Mucosa of descending colon (tissue), 3 donors: ENCODE measurements around the gene NR2F6. TPM values are rescaled to one million over a fixed set of nuclear protein-coding genes. Genes with fewer than 3 reads are reported as not detected.
"Not testable (repeated sequence)": the region's sequence is repeated elsewhere in the genome, so short reads cannot be mapped to it uniquely, and the experiment has no call there.

Source experiments
- ATAC-seq: fragments of 200-7000 bp; cut with Tn5 transposase; one replicate; pipeline ENCODE4 v1.9.1; 2020; ENCODE audit warnings: mild to moderate bottlenecking, moderate library complexity
- DNase-seq, 3 donors: peaks; one replicate each; pipeline ENCODE4 v3.0.0-alpha.2; 2020
- H3K36me3 ChIP-seq: fragments of 200-600 bp; one replicate; pipeline ENCODE4 v1.8.0; 2021; ENCODE audit warnings: low read depth, mild to moderate bottlenecking
- H3K4me1 ChIP-seq: fragments of 200-600 bp; one replicate; pipeline ENCODE4 v1.8.0; 2021; ENCODE audit warnings: low read depth, mild to moderate bottlenecking
- H3K4me3 ChIP-seq: fragments of 200-600 bp; one replicate; pipeline ENCODE4 v1.8.0; 2021; ENCODE audit warnings: mild to moderate bottlenecking
- H3K9me3 ChIP-seq: fragments of 200-600 bp; one replicate; pipeline ENCODE4 v1.8.0; 2021; ENCODE audit warnings: mild to moderate bottlenecking
- CTCF ChIP-seq: fragments of 200-600 bp; IDR thresholded peaks from one replicate; pipeline ENCODE4 v1.8.0; 2022; ENCODE audit warnings: antibody characterized with exemption, mild to moderate bottlenecking
- intact Hi-C, 2 donors: fragments of 100-400 bp; cut with DNase I in 1 of 2; cut with micrococcal nuclease in 1 of 2; formaldehyde crosslinking; loops; one replicate each; pipeline versions ENCODE4 v1.11.0 to v1.11.1; 2022; cut with DNase I, micrococcal nuclease
- total RNA-seq, 3 donors: library from RNA; stranded (reverse); fragmentation: NEBNext Ultra II Directional in 2 of 3; extraction: Animal tissue kit (Norgen Biotek cat#: 25700) in 2 of 3; gene quantifications; one replicate each; pipeline versions ENCODE4 v1.2.1 to v1.2.4, GENCODE V29; 2021 to 2023
- donor health status: DM: no; HTN: no; CAD: no; lungs with moderate emphysema.
- donor health status: DM: no; HTN: no; CAD: no.
- donor health status: DM: no; HTN: yes; CAD: no.

NR2F6 gene
- total RNA-seq, 3 donors from 2014 or later = 103 to 157 (median 140) TPM

- ATAC-seq (peak; percentile 35), DNase-seq (peak in 1 of 3 donors; percentile 69)
- peaks cover 15% of the 10 kb centered on the region for H3K4me1 ChIP-seq
- intact Hi-C loops = loop anchor here (5.0 kb wide), 2 partner anchors 79 to 214 kb away; no protein-coding TSS in a partner anchor
- no peaks in the 10 kb centered on the region for H3K9me3 ChIP-seq
- no peak for TF ChIP-seq CTCF
- H3K4me3 ChIP-seq = no peak within 1 kb of the TSS
- H3K36me3 ChIP-seq = no peaks in the 10 kb centered on the region
Measured at GRCh38 chr19:17281391-17282304, 35.9 kb upstream of the NR2F6 start, which contains the start of gene ANKLE1. ANKLE1 (plus strand) TSS chr19:17281901; CDS start chr19:17281921, 20 bp downstream.

DNA sequence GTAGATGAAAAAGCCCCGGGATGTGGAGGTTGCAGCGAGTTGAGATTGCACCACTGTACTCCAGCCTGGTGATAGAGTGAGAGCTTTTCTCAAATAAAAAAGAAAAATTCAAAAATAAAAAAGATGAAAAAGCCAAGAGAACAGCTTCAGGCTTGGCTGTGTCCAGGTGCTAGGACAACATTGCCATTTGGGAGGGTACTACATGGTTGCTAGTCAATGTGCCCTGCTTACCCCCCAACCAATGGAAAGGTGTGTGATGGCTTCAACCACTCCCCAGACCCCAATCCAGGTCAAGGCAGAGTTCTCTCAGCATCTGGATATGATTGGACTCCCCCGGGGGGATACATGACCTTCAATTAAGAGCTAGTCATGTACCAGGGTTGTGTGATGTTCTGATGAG lies 33.7 kb upstream of the NR2F6 start:
- no peak for ATAC-seq
- no peaks in the 10 kb centered on the region for H3K9me3 ChIP-seq
- no peak for TF ChIP-seq CTCF
- no peak for DNase-seq
- H3K4me1 ChIP-seq = peaks cover 15% of the 10 kb centered on the region
- intact Hi-C loops = no loop called here
- no peak overlapping the region for H3K4me3 ChIP-seq
- H3K36me3 ChIP-seq = no peaks in the 10 kb centered on the region

DNA sequence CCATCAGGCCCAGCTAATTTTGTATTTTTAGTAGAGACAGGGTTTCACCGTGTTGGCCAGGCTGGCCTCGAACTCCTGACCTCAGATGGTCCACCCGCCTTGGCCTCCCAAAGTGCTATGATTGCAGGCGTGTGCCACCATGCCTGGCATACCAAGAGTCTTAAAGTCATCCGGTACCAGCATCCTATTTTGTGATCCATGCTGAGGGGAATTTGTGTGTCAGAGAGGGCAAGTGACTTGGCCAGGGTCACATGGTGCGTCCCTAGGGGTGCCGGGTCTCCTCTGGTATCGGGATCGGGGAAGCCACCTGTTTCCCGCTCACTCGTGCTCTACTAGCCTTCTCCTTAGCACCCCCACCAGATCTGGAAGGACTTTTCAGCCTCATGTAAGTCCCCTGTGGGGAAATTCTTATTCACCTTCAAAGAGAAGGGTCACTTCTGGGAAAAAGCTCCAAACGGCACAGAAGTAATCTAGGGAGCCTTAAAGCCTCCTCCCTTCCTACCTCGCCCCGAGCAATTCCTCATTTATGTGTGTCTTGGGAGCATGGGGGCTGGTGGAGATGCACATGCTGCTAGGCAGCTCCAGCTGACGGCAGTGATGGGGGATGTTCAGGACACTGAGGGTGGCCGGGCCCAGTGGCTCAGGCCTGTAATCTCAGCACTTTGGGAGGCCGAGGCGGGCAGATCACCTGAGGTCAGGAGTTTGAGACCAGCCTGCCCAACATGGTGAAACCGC lies 29.9 kb upstream of the NR2F6 start:
- H3K9me3 ChIP-seq = no peaks in the 10 kb centered on the region
- no peak for ATAC-seq
- no peak overlapping the region for H3K4me3 ChIP-seq
- no peak for DNase-seq
- intact Hi-C loops = no loop called here
- no peaks in the 10 kb centered on the region for H3K36me3 ChIP-seq
- no peak for TF ChIP-seq CTCF
- no peaks in the 10 kb centered on the region for H3K4me1 ChIP-seq

- H3K36me3 ChIP-seq, DNase-seq, intact Hi-C loops, H3K4me3 ChIP-seq, H3K4me1 ChIP-seq, H3K9me3 ChIP-seq, ATAC-seq: not testable (repeated sequence)
Measured at GRCh38 chr19:17274892-17275291, 29.2 kb upstream of the NR2F6 start.

- DNase-seq (no peak), ATAC-seq (no peak)
- intact Hi-C loops = no loop called here
- Histone ChIP-seq H3K4me3 (no peak overlapping the region), H3K4me1 (peaks cover 7% of the 10 kb centered on the region), H3K36me3 (peaks cover 5% of the 10 kb centered on the region), H3K9me3 (no peaks in the 10 kb centered on the region)
- TF ChIP-seq CTCF = no peak
Measured at GRCh38 chr19:17268754-17269153, 23.0 kb upstream of the NR2F6 start.
